HL-60 (cell line): ENCODE measurements around the gene PECR.

ENCODE experiments used
- DNase-seq, 2 experiments: peaks; one replicate each; pipeline ENCODE4 v3.0.0-alpha.2; 2010 to 2020; ENCODE audit warnings: low read depth in 1 of 2, low spot score in 1 of 2
- H3K27ac ChIP-seq: fragments of 250-450 bp; sonication (Bioruptor Pico); replicated peaks from 2 replicates; pipeline ENCODE4 v1.5.1; 2020; ENCODE audit warnings: mild to moderate bottlenecking, moderate library complexity
- H3K27me3 ChIP-seq: fragments of 250-450 bp; sonication (Bioruptor Pico); 2 replicates; pipeline ENCODE4 v1.5.1; 2021; ENCODE audit warnings: mild to moderate bottlenecking, moderate library complexity; ENCODE audit not compliant: insufficient read depth, poor library complexity, severe bottlenecking
- H3K4me3 ChIP-seq: replicated peaks from 2 replicates; pipeline ENCODE4 v1.5.1; 2011; ENCODE audit warnings: mild to moderate bottlenecking, control low read depth, low read length; ENCODE audit not compliant: insufficient read depth
- GABPA ChIP-seq: IDR thresholded peaks from 2 replicates; pipeline ENCODE4 v1.6.1; 2012; ENCODE audit warnings: low read depth
- POLR2AphosphoS5 ChIP-seq: IDR thresholded peaks from 2 replicates; pipeline ENCODE4 v1.6.1; 2012; ENCODE audit warnings: low read depth
- SPI1 ChIP-seq: IDR thresholded peaks from 2 replicates; pipeline ENCODE4 v1.6.1; 2012; ENCODE audit warnings: low read depth, mild to moderate bottlenecking, borderline replicate concordance
- TF ChIP-seq, protein P1 (sequence below): IDR thresholded peaks from 2 replicates; pipeline ENCODE4 v1.6.1; 2012; ENCODE audit warnings: low read depth; ENCODE audit not compliant: insufficient replicate concordance
- TF ChIP-seq, protein P2 (sequence below): IDR thresholded peaks from one replicate; pipeline ENCODE4 v1.5.1; 2011; ENCODE audit warnings: low read length, control low read depth, inconsistent platforms; ENCODE audit not compliant: insufficient read depth

The PECR gene

DNA sequence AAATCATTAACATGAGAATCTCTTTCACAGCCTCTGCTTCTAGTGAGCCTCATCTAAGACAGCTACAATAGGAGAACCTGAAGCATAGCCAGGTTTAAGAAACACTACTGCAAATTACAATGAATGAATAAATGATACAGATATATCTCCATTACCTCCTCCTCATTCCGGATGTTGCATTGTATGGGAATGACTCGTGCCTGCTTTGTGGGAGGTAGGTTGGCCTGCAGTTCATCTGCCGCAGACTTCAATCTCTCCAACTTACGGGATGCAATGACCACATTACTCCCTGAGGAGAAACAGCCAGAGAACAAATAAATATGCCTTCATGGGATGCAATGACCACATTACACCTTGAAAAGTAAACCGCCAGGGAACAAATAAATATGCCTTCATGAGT lies 15.4 kb downstream of the PECR start:
- Histone ChIP-seq H3K27ac (no peak overlapping the region), H3K27me3 (no peaks in the 10 kb centered on the region), H3K4me3 (no peak overlapping the region)
- DNase-seq = no peak
- TF ChIP-seq POLR2AphosphoS5 = no peak
- TF ChIP-seq, protein P1, sequence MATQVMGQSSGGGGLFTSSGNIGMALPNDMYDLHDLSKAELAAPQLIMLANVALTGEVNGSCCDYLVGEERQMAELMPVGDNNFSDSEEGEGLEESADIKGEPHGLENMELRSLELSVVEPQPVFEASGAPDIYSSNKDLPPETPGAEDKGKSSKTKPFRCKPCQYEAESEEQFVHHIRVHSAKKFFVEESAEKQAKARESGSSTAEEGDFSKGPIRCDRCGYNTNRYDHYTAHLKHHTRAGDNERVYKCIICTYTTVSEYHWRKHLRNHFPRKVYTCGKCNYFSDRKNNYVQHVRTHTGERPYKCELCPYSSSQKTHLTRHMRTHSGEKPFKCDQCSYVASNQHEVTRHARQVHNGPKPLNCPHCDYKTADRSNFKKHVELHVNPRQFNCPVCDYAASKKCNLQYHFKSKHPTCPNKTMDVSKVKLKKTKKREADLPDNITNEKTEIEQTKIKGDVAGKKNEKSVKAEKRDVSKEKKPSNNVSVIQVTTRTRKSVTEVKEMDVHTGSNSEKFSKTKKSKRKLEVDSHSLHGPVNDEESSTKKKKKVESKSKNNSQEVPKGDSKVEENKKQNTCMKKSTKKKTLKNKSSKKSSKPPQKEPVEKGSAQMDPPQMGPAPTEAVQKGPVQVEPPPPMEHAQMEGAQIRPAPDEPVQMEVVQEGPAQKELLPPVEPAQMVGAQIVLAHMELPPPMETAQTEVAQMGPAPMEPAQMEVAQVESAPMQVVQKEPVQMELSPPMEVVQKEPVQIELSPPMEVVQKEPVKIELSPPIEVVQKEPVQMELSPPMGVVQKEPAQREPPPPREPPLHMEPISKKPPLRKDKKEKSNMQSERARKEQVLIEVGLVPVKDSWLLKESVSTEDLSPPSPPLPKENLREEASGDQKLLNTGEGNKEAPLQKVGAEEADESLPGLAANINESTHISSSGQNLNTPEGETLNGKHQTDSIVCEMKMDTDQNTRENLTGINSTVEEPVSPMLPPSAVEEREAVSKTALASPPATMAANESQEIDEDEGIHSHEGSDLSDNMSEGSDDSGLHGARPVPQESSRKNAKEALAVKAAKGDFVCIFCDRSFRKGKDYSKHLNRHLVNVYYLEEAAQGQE = no peak
- TF ChIP-seq, protein P2, sequence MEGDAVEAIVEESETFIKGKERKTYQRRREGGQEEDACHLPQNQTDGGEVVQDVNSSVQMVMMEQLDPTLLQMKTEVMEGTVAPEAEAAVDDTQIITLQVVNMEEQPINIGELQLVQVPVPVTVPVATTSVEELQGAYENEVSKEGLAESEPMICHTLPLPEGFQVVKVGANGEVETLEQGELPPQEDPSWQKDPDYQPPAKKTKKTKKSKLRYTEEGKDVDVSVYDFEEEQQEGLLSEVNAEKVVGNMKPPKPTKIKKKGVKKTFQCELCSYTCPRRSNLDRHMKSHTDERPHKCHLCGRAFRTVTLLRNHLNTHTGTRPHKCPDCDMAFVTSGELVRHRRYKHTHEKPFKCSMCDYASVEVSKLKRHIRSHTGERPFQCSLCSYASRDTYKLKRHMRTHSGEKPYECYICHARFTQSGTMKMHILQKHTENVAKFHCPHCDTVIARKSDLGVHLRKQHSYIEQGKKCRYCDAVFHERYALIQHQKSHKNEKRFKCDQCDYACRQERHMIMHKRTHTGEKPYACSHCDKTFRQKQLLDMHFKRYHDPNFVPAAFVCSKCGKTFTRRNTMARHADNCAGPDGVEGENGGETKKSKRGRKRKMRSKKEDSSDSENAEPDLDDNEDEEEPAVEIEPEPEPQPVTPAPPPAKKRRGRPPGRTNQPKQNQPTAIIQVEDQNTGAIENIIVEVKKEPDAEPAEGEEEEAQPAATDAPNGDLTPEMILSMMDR = no peak

DNA sequence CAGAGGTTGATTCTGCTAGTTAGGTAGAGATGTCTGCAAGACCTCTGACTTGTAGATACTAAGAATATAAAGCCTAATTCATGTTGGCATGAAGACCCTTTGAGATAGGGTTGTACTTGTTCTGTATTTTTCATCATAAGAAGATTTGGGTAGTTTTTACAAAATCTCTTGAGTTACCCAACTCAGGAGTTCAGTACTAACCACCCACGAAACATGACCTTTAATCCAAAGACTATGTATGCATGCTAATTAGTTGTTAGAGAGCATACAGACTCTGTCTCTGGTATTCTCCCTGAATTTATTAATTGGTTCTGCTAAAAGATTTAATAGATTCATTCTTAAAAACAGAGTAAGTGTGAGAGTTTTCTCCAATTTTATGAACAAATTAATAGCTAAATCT lies 16.9 kb downstream of the PECR start:
- no peak for TF ChIP-seq POLR2AphosphoS5
- TF ChIP-seq GABPA = no peak
- TF ChIP-seq, protein P1 = no peak
- TF ChIP-seq, protein P2 = no peak
- no peak for TF ChIP-seq SPI1
- Histone ChIP-seq H3K27ac (no peak overlapping the region), H3K27me3 (no peaks in the 10 kb centered on the region), H3K4me3 (no peak overlapping the region)
- no peak for DNase-seq

DNA sequence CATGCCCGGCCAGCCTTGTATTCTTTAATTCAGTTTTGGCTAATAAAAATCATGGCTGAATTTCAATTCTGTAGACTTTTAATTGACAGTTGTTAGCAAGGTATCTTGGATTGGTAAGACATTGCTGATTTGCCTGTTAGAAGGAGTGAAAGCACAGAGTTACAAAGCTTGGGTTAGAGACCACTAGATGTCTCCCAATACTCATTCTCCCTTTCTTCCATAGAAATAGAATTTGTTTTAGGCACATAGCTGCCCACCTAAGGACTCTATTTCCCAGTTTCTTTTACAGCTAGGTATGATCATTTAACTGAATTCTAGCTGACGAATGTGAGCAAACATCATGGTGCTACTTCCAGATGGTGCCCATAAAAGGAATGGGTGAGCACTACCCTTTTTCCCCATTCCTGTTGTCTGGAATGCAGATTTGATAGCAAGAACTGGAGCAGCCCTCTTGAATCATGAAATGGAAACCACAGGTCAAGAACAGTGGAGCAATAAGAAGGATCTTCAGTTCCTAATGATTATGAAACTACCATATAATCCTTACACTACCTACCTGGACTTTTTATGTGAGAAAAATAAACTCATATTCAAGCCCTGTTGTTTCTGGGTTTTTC lies 17.5 kb downstream of the PECR start:
- DNase-seq = no peak
- Histone ChIP-seq H3K27me3 (no peaks in the 10 kb centered on the region), H3K4me3 (no peak overlapping the region), H3K27ac (no peak overlapping the region)
- TF ChIP-seq POLR2AphosphoS5 (no peak), SPI1 (no peak), GABPA (no peak)
- TF ChIP-seq, protein P1 = no peak
- TF ChIP-seq, protein P2 = no peak
